H1 (cell line): Measurements from ENCODE around the gene ARFGAP3. TPM values are rescaled to one million over a fixed set of nuclear protein-coding genes. Genes with fewer than 3 reads are reported as not detected.

Experiments
- CTCF ChIA-PET: fragments of 300-600 bp; sonication (Branson Sonifier 250); formaldehyde crosslinking; loops from one replicate; lab custom pipeline; 2021; ENCODE audit not compliant: partially characterized antibody; lab: Charles Lee
- POLR2A ChIA-PET: fragments of 300-600 bp; sonication (Branson Sonifier 250); formaldehyde crosslinking; loops from one replicate; lab custom pipeline; 2021; ENCODE audit warnings: inconsistent platforms; ENCODE audit not compliant: partially characterized antibody; lab: Charles Lee
- DNase-seq, 2 experiments: peaks; one replicate each; pipeline versions ENCODE4 v3.0.0 to v3.0.0-alpha.2; 2010 to 2022; ENCODE audit warnings: low spot score in 2 of 2, low read depth in 1 of 2, mixed read lengths in 1 of 2
- FAIRE-seq: peaks from 2 replicates; lab custom pipeline; 2011; peaks lifted over from hg19 to GRCh38; lab: Jason Lieb, UNC
- H2AFZ ChIP-seq: 2 replicates; pipeline ENCODE4 v1.8.1; 2012; ENCODE audit warnings: low read length, inconsistent platforms
- H2AK5ac ChIP-seq: 2 replicates; pipeline ENCODE4 v1.6.1; 2013; ENCODE audit warnings: low read depth, low read length
- H2BK120ac ChIP-seq: replicated peaks from 2 replicates; pipeline ENCODE3; 2013; ENCODE audit warnings: low read depth, low read length, inconsistent platforms
- H2BK12ac ChIP-seq: 2 replicates; pipeline ENCODE4 v1.6.1; 2013; ENCODE audit warnings: low read depth, low read length
- H2BK15ac ChIP-seq: 2 replicates; pipeline ENCODE4 v1.6.1; 2013; ENCODE audit warnings: low read length
- H2BK20ac ChIP-seq: 2 replicates; pipeline ENCODE4 v1.6.1; 2013; ENCODE audit warnings: low read length
- H2BK5ac ChIP-seq: 2 replicates; pipeline ENCODE4 v1.6.1; 2013; ENCODE audit warnings: low read depth, low read length
- H3K14ac ChIP-seq: 2 replicates; pipeline ENCODE4 v1.6.1; 2013; ENCODE audit warnings: inconsistent platforms; ENCODE audit not compliant: insufficient read length
- H3K18ac ChIP-seq: 2 replicates; pipeline ENCODE4 v1.6.1; 2013; ENCODE audit warnings: low read length; ENCODE audit errors: extremely low read depth
- H3K23ac ChIP-seq: 2 replicates; pipeline ENCODE4 v1.6.1; 2013; ENCODE audit warnings: inconsistent platforms; ENCODE audit not compliant: insufficient read length
- H3K23me2 ChIP-seq: 2 replicates; pipeline ENCODE4 v1.6.1; 2013; ENCODE audit warnings: low read depth, low read length
- H3K27ac ChIP-seq: 2 replicates; pipeline ENCODE4 v1.6.1; 2011; ENCODE audit warnings: low read depth, low read length, inconsistent platforms
- H3K27me3 ChIP-seq, 4 experiments: replicated peaks in 1 of 4; 1 replicate in 1 of 4; 2 replicates in 3 of 4; pipeline versions ENCODE4 v1.6.1 to v1.8.1; 2011 to 2013; ENCODE audit warnings: low read length in 3 of 4, mild to moderate bottlenecking in 3 of 4, inconsistent platforms in 2 of 4, mixed read lengths in 2 of 4, moderate library complexity in 1 of 4; ENCODE audit not compliant: control insufficient read depth in 3 of 4, insufficient read depth in 3 of 4; ENCODE audit errors: extremely low read depth in 1 of 4
- H3K36me3 ChIP-seq, 4 experiments: 2 replicates each; pipeline versions ENCODE4 v1.6.1 to v1.8.1; 2011 to 2013; ENCODE audit warnings: mild to moderate bottlenecking in 4 of 4, low read length in 3 of 4, moderate library complexity in 2 of 4, control low read depth in 1 of 4, inconsistent platforms in 1 of 4; ENCODE audit not compliant: insufficient read depth in 4 of 4, control insufficient read depth in 2 of 4
- H3K4ac ChIP-seq: replicated peaks from 2 replicates; pipeline ENCODE3; 2013; ENCODE audit warnings: low read length, low read depth, mixed read lengths, inconsistent platforms; ENCODE audit not compliant: insufficient read length
- H3K4me1 ChIP-seq, 4 experiments: replicated peaks in 1 of 4; 1 replicate in 1 of 4; 2 replicates in 3 of 4; pipeline versions ENCODE4 v1.6.1 to v1.8.1; 2011 to 2013; ENCODE audit warnings: low read length in 3 of 4, inconsistent platforms in 2 of 4, mixed read lengths in 1 of 4; ENCODE audit not compliant: insufficient read depth in 4 of 4, control insufficient read depth in 3 of 4
- H3K4me2 ChIP-seq, 2 experiments: 2 replicates each; pipeline versions ENCODE4 v1.6.1 to v1.8.1; 2011 to 2013; ENCODE audit warnings: low read depth in 2 of 2, low read length in 2 of 2, control low read depth in 1 of 2, inconsistent platforms in 1 of 2, mild to moderate bottlenecking in 1 of 2; ENCODE audit not compliant: insufficient read depth in 1 of 2
- H3K4me3 ChIP-seq, 4 experiments: fragments of 200-600, 300-600 bp in 1 of 4; sonication (generic), shearing (Covaris generic), sonication (Bioruptor Twin) in 1 of 4; 2 replicates each; pipeline versions ENCODE4 v1.5.1 to v1.8.1; 2011 to 2016; ENCODE audit warnings: low read length in 4 of 4, low read depth in 3 of 4, control low read depth in 2 of 4, inconsistent platforms in 2 of 4, mild to moderate bottlenecking in 2 of 4, mixed read lengths in 1 of 4, moderate library complexity in 1 of 4; ENCODE audit not compliant: insufficient read depth in 2 of 4; ENCODE audit errors: extremely low read depth in 1 of 4
- H3K56ac ChIP-seq: replicated peaks from 2 replicates; pipeline ENCODE3; 2013; ENCODE audit warnings: low read depth, mild to moderate bottlenecking, mixed read lengths, low read length, inconsistent platforms; ENCODE audit not compliant: insufficient read length
- H3K79me1 ChIP-seq: 2 replicates; pipeline ENCODE4 v1.6.1; 2013; ENCODE audit warnings: low read depth, low read length, control low read depth
- H3K79me2 ChIP-seq, 2 experiments: 2 replicates each; pipeline versions ENCODE4 v1.6.1 to v1.8.1; 2012 to 2013; ENCODE audit warnings: low read length in 2 of 2, mild to moderate bottlenecking in 2 of 2, inconsistent platforms in 1 of 2; ENCODE audit not compliant: insufficient read depth in 2 of 2, control insufficient read depth in 1 of 2
- H3K9ac ChIP-seq, 4 experiments: replicated peaks in 1 of 4; 1 replicate in 1 of 4; 2 replicates in 3 of 4; pipeline versions ENCODE4 v1.6.1 to v1.8.1; 2011 to 2013; ENCODE audit warnings: low read depth in 3 of 4, low read length in 3 of 4, control low read depth in 2 of 4, mild to moderate bottlenecking in 2 of 4, moderate library complexity in 2 of 4, inconsistent platforms in 1 of 4; ENCODE audit errors: extremely low read depth in 1 of 4
- H3K9me3 ChIP-seq, 2 experiments: 2 replicates each; pipeline versions ENCODE4 v1.6.1 to v1.8.1; 2012 to 2013; ENCODE audit warnings: mild to moderate bottlenecking in 2 of 2, moderate library complexity in 2 of 2, control low read depth in 1 of 2, inconsistent platforms in 1 of 2, low read depth in 1 of 2, low read length in 1 of 2, mixed read lengths in 1 of 2; ENCODE audit not compliant: insufficient read depth in 2 of 2
- H4K20me1 ChIP-seq, 2 experiments: replicated peaks in 1 of 2; 2 replicates each; pipeline versions ENCODE3 to v1.8.1; 2011 to 2013; ENCODE audit warnings: inconsistent platforms in 2 of 2, low read length in 2 of 2, mild to moderate bottlenecking in 1 of 2; ENCODE audit not compliant: insufficient read depth in 2 of 2, control insufficient read depth in 1 of 2
- H4K5ac ChIP-seq: 2 replicates; pipeline ENCODE4 v1.6.1; 2013; ENCODE audit warnings: low read length, low read depth, mixed read lengths, inconsistent platforms; ENCODE audit not compliant: insufficient read length
- H4K8ac ChIP-seq: 2 replicates; pipeline ENCODE4 v1.8.0; 2013; ENCODE audit warnings: mild to moderate bottlenecking, moderate library complexity, low read length, inconsistent platforms; ENCODE audit not compliant: insufficient read depth; ENCODE audit errors: extremely low read depth
- H4K91ac ChIP-seq: replicated peaks from 2 replicates; pipeline ENCODE3; 2013; ENCODE audit warnings: low read length, mixed read lengths, inconsistent platforms; ENCODE audit not compliant: insufficient read length
- ATF2 ChIP-seq: IDR thresholded peaks from 2 replicates; pipeline ENCODE4 v1.6.1; 2012; ENCODE audit warnings: low read length, inconsistent platforms
- SP2 ChIP-seq: IDR thresholded peaks from 2 replicates; pipeline ENCODE4 v1.6.1; 2012; ENCODE audit warnings: mild to moderate bottlenecking, low read length, inconsistent platforms
- WGBS, 2 experiments: shearing (Covaris generic) in 1 of 2; methylation state at CpG; one replicate each; pipeline versions ENCODE4 v1.1.6 to v1.1.7; 2013 to 2015; ENCODE audit warnings: low lambda C conversion rate in 2 of 2, mixed read lengths in 2 of 2, inconsistent platforms in 1 of 2, low coverage in 1 of 2, missing lambda C conversion rate in 1 of 2; ENCODE audit not compliant: insufficient replicate concordance in 2 of 2, insufficient coverage in 1 of 2, insufficient read length in 1 of 2; ENCODE audit errors: extremely low coverage in 1 of 2, missing lambda C conversion rate in 1 of 2; 5-methylcytosine and 5-hydroxymethylcytosine counted together
- polyA plus RNA-seq, 7 experiments: library from polyadenylated mRNA; depleted of rRNA in 3 of 7; stranded (reverse) in 5 of 7; unstranded in 2 of 7; fragments of >200 nt in 5 of 7; fragments of 200-250 nt in 2 of 7; gene quantifications; 1 replicate in 5 of 7; 2 replicates in 1 of 7; 4 replicates in 1 of 7; pipeline versions ENCODE4 v1.2.1 to v1.2.3, GENCODE V29; 2011 to 2013; ENCODE audit warnings: missing spikeins in 2 of 7, mixed read lengths in 2 of 7
- total RNA-seq: library from RNA; stranded (reverse); fragmentation: NEBNext Ultra II Directional; extraction: Animal tissue kit (Norgen Biotek cat#: 25700); gene quantifications from 2 replicates; pipeline ENCODE4 v1.2.1, GENCODE V29; 2021

Gene ARFGAP3
- total and polyA plus RNA-seq, 2 of the 8 experiments (the other 6 are each of a cell fraction or from before 2014, with no cell fraction given): 9.7 to 16.0 TPM

GRCh38 chr22:42768385-42769035 lies 88.6 kb downstream of the ARFGAP3 start:
- no peak overlapping the region; the same call in 1 of the 2 replicates for H4K8ac ChIP-seq
- H3K27ac ChIP-seq: no peak overlapping the region
- FAIRE-seq (no peak), DNase-seq (no peak)
- no peak overlapping the region for H2BK15ac ChIP-seq
- no peak overlapping the region for H3K14ac ChIP-seq
- no peak overlapping the region for H3K4me3 ChIP-seq
- ChIA-PET POLR2A (interaction anchor here (1.1 kb wide), 1 partner anchor 154 kb away, joined by 4 read pairs; the partner anchor contains the start of gene POLDIP3), CTCF (interaction anchor here (0.8 kb wide), 1 partner anchor 11 kb away, joined by 3 read pairs; no protein-coding TSS in a partner anchor)
- H3K18ac ChIP-seq: no peak overlapping the region
- no peaks in the 10 kb centered on the region for H3K79me1 ChIP-seq
- no peaks in the 10 kb centered on the region for H3K9me3 ChIP-seq
- H2AK5ac ChIP-seq: no peak overlapping the region
- H2BK12ac ChIP-seq: no peak overlapping the region
- H4K20me1 ChIP-seq: no peaks in the 10 kb centered on the region
- H3K36me3 ChIP-seq: no peaks in the 10 kb centered on the region
- no peak overlapping the region for H3K56ac ChIP-seq
- no peak overlapping the region for H3K23ac ChIP-seq
- no peak overlapping the region for H2BK5ac ChIP-seq
- no peak overlapping the region for H3K9ac ChIP-seq
- H4K5ac ChIP-seq: no peak overlapping the region
- no peak for TF ChIP-seq SP2
- no peak for TF ChIP-seq ATF2
- H3K27me3 ChIP-seq: no peaks in the 10 kb centered on the region
- H4K91ac ChIP-seq: no peak overlapping the region
- no peaks in the 10 kb centered on the region for H3K23me2 ChIP-seq
- H3K79me2 ChIP-seq: no peaks in the 10 kb centered on the region
- peaks cover 0 to 8% (median 4%) of the 10 kb centered on the region in 4 experiments; a peak in 4 of 7 replicates for H3K4me1 ChIP-seq
- H2BK120ac ChIP-seq: no peak overlapping the region
- H2BK20ac ChIP-seq: no peak overlapping the region
- 90% methylated on average over 17 of the region's 22 CpGs; no CpG with 5 or more reads in 1 of the 2 experiments for WGBS, 2 experiments
- H2AFZ ChIP-seq: no peak overlapping the region
- H3K4ac ChIP-seq: no peak overlapping the region
- H3K4me2 ChIP-seq: no peak overlapping the region
